ENCODE data around the gene TNRC6A.

Gene TNRC6A

DNA sequence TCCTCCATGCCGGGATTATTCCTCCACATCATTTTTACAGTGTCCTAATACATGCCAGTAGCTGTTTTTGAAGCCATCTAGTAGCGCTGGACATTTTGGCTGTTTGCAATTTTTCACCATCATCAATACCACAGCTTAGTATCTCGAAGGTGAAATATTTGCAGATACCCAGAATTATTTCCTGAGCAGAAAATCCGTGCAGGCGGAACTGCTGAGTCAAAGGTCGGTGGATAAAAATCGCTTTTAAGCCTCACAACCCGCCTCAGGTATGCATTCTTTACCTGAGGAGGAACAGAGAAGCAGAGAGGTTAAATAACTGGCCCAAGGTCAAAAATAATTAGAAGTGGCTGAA lies 584 bp upstream of the TNRC6A start:
- CTCF ChIA-PET = no interaction called here
- no peak for TF ChIP-seq FOXK2 (IDR thresholded peaks at IDR 0.05)
- TF ChIP-seq NFRKB (IDR thresholded peaks at IDR 0.05) = no peak
- TF ChIP-seq TARDBP (IDR thresholded peaks at IDR 0.05) = no peak
- TF ChIP-seq SUZ12 (IDR thresholded peaks at IDR 0.05) = no peak
- TF ChIP-seq FOXA1 (IDR thresholded peaks at IDR 0.05) = no peak
- TF ChIP-seq HDGF (IDR thresholded peaks at IDR 0.05; ENCODE audit: borderline replicate concordance) = no peak
- TF ChIP-seq SP1 (IDR thresholded peaks at IDR 0.05) = no peak
- TF ChIP-seq BHLHE40 (IDR thresholded peaks at IDR 0.05; ENCODE audit: borderline replicate concordance) = no peak
- no peak for TF ChIP-seq ARNT (IDR thresholded peaks at IDR 0.05)
- TF ChIP-seq LEF1 (IDR thresholded peaks at IDR 0.05; ENCODE audit: borderline replicate concordance) = no peak
- TF ChIP-seq, protein P1, sequence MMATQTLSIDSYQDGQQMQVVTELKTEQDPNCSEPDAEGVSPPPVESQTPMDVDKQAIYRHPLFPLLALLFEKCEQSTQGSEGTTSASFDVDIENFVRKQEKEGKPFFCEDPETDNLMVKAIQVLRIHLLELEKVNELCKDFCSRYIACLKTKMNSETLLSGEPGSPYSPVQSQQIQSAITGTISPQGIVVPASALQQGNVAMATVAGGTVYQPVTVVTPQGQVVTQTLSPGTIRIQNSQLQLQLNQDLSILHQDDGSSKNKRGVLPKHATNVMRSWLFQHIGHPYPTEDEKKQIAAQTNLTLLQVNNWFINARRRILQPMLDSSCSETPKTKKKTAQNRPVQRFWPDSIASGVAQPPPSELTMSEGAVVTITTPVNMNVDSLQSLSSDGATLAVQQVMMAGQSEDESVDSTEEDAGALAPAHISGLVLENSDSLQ (IDR thresholded peaks at IDR 0.05) = no peak
- no peak for TF ChIP-seq ZNF384 (IDR thresholded peaks at IDR 0.05)
- TF ChIP-seq ELF4 (IDR thresholded peaks at IDR 0.05) = no peak
- TF ChIP-seq L3MBTL2 (conservative IDR thresholded peaks at IDR 0.05) = no peak
- no peak for TF ChIP-seq CTBP1 (IDR thresholded peaks at IDR 0.05; ENCODE audit: borderline replicate concordance)

DNA sequence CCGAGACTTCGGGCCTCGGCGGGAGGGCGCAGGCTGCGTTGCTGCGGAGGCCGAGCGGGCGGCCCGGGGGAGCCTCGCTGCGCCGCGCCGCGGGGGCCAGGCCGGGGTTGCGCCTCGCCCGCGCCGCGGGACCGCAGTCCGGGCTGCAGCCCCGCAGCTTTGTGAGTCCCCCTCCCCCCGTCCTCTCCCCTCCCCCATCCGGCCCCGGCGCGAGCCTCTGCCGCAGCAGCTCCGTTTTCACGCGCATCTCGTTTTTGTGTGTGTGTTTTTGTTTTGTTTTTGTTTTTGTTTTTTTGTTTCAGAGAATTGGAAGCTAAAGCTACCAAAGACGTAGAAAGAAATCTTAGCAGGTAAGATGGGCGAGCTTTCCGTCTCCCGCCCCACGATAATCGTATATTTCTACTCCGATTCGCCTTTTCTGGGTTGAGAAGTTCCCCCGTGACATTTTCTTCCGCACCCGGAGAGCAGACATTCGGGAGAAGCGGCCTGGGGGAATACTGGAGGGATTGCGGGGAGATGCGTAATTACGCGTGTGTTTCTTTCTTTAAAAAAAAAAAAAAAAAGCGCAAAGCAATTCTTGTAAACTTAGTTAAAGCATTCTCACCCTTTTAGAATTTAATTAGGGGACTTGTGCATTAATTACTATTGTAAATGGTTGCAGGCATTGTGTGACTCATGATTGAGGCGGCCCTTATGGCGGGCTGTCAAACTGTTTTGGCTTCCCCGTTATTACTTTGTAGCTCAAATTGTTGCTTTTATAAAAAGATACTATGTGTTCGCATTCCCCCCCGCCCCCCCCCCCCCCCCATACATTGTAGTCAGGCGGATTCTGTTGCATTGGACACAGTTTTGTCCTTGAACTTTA lies 732 bp downstream of the TNRC6A start:
- POLR2A ChIA-PET = interaction anchor here (0.6 to 1.6 kb wide), 2 partner anchors 73 to 150 kb away, joined by 5 to 7 read pairs; no protein-coding TSS in a partner anchor
- CTCF ChIA-PET = interaction anchor here (0.6 kb wide), 1 partner anchor 109 kb away, joined by 3 read pairs; no protein-coding TSS in a partner anchor
- peak; percentile 56 for DNase-seq (ENCODE audit: extremely low spot score)

More for the DNA sequence above, 584 bp upstream of the TNRC6A start:
- no peak for DNase-seq (ENCODE audit: extremely low spot score)
- POLR2A ChIA-PET = no interaction called here

DNA sequence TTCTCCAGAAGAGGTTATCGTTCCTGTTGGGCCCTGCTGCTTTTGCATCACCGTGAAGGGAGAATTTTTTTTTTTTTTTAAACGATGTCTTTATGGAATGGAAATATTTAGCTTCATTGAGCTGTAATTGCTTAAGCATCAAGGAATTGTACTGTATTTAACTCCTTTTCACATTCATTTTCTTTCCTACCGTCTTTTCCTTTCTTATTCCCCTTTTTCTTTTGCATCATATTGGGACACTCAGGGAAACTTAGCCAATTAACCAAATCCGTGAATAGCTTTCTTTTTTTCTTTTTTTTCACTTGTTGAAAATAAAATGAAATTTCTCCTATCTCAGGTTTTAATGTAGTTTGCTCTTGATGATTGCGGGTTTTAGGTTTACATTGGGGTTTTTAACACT lies 1.5 kb downstream of the TNRC6A start:
- POLR2A ChIA-PET = interaction anchor here (0.6 to 1.6 kb wide), 2 partner anchors 72 to 150 kb away, joined by 5 to 7 read pairs; no protein-coding TSS in a partner anchor

More for the DNA sequence above, 732 bp downstream of the TNRC6A start:
- TF ChIP-seq CTBP1 (IDR thresholded peaks at IDR 0.05; ENCODE audit: borderline replicate concordance) (no peak), SP1 (IDR thresholded peaks at IDR 0.05) (no peak), ELF4 (IDR thresholded peaks at IDR 0.05) (no peak), ZNF384 (IDR thresholded peaks at IDR 0.05) (no peak), HDGF (IDR thresholded peaks at IDR 0.05; ENCODE audit: borderline replicate concordance) (no peak), FOXK2 (IDR thresholded peaks at IDR 0.05) (no peak), BHLHE40 (IDR thresholded peaks at IDR 0.05; ENCODE audit: borderline replicate concordance) (no peak), FOXA1 (IDR thresholded peaks at IDR 0.05) (no peak), FOXM1 (IDR thresholded peaks at IDR 0.05; ENCODE audit: borderline replicate concordance) (no peak)

DNA sequence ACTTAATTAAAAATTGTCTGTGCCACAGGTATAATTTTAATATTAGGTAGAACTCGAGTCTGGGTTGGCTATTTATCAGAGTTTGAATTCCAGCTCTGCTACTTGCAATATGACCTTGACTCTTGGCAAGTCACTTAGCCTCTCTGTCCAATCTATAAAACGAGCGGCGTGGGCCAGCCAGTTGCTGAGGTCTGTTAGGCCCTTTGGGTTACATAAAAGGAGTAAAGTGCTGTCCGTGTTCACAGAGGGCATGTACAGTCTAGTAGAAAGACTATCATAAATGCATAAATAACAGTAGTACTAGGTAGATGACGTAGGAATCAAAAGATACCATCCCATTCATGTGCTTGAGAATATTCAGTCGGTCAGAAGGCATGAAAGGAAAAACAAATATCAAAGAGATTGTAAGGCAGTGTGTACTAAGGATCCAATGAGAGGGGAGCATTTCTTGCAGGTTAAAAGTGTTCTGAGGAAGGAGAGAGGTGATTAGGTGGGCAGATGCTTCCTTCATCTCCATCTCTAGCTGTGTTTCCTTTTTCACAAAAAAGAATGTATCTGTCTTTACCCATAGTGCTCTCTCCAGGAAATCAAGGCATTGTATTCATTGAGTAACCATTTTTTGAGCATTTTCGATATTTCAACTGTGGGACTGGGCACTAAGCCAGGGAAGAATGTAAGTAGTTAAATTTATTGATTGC lies 2.4 kb downstream of the TNRC6A start:
- ChIA-PET CTCF (no interaction called here), POLR2A (no interaction called here)
- no peak for TF ChIP-seq BHLHE40 (IDR thresholded peaks at IDR 0.05; ENCODE audit: borderline replicate concordance)
- TF ChIP-seq LEF1 (IDR thresholded peaks at IDR 0.05; ENCODE audit: borderline replicate concordance) = no peak
- no peak for TF ChIP-seq CTBP1 (IDR thresholded peaks at IDR 0.05; ENCODE audit: borderline replicate concordance)
- TF ChIP-seq HDGF (IDR thresholded peaks at IDR 0.05; ENCODE audit: borderline replicate concordance) = no peak
- no peak for TF ChIP-seq NFRKB (IDR thresholded peaks at IDR 0.05)
- no peak for TF ChIP-seq FOXA1 (IDR thresholded peaks at IDR 0.05)
- TF ChIP-seq ARNT (IDR thresholded peaks at IDR 0.05) = no peak
- TF ChIP-seq FOXK2 (IDR thresholded peaks at IDR 0.05) = no peak
- no peak for TF ChIP-seq SUZ12 (IDR thresholded peaks at IDR 0.05)
- TF ChIP-seq, protein P1 (IDR thresholded peaks at IDR 0.05) = no peak
- no peak for TF ChIP-seq FOXM1 (IDR thresholded peaks at IDR 0.05; ENCODE audit: borderline replicate concordance)
- no peak for TF ChIP-seq L3MBTL2 (conservative IDR thresholded peaks at IDR 0.05)
- no peak for TF ChIP-seq ZNF384 (IDR thresholded peaks at IDR 0.05)
- TF ChIP-seq ELF4 (IDR thresholded peaks at IDR 0.05) = no peak
- DNase-seq (ENCODE audit: extremely low spot score) = no peak

More for the DNA sequence above, 1.5 kb downstream of the TNRC6A start:
- TF ChIP-seq TARDBP (IDR thresholded peaks at IDR 0.05) (no peak), FOXA1 (IDR thresholded peaks at IDR 0.05) (no peak), ZNF384 (IDR thresholded peaks at IDR 0.05) (no peak), CTBP1 (IDR thresholded peaks at IDR 0.05; ENCODE audit: borderline replicate concordance) (no peak), FOXK2 (IDR thresholded peaks at IDR 0.05) (no peak), NFRKB (IDR thresholded peaks at IDR 0.05) (no peak), SP1 (IDR thresholded peaks at IDR 0.05) (no peak)
- TF ChIP-seq, protein P1 (IDR thresholded peaks at IDR 0.05) = no peak
- no peak for DNase-seq (ENCODE audit: extremely low spot score)
- CTCF ChIA-PET = interaction anchor here (0.6 kb wide), 1 partner anchor 109 kb away, joined by 3 read pairs; no protein-coding TSS in a partner anchor

DNA sequence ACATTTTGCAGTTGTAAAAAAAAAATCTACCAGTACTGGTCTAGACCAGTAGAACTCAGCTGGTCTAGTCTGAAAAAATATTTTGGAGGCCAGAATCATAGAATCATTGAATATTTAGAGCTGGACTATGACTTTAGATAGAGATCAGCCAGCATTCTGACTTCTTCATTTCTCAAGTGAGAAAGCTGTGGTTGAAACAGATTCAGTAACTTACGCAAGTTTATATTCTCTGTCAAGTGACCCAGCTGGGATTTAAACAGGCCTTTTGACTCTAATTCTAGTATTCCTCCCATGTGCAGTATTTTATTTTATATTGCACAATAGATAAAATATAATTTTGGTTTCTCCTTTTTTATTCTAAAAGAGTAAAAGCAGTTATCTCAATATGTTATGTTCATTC lies 4.9 kb downstream of the TNRC6A start:
- POLR2A ChIA-PET = no interaction called here
- DNase-seq (ENCODE audit: extremely low spot score) = no peak
- no peak for TF ChIP-seq FOXM1 (IDR thresholded peaks at IDR 0.05; ENCODE audit: borderline replicate concordance)
- no peak for TF ChIP-seq TARDBP (IDR thresholded peaks at IDR 0.05)
- TF ChIP-seq BHLHE40 (IDR thresholded peaks at IDR 0.05; ENCODE audit: borderline replicate concordance) = no peak
- no peak for TF ChIP-seq SUZ12 (IDR thresholded peaks at IDR 0.05)
- TF ChIP-seq FOXK2 (IDR thresholded peaks at IDR 0.05) = no peak
- no peak for TF ChIP-seq ARNT (IDR thresholded peaks at IDR 0.05)
- no peak for TF ChIP-seq L3MBTL2 (conservative IDR thresholded peaks at IDR 0.05)
- TF ChIP-seq ZNF384 (IDR thresholded peaks at IDR 0.05) = no peak
- TF ChIP-seq LEF1 (IDR thresholded peaks at IDR 0.05; ENCODE audit: borderline replicate concordance) = no peak
- no peak for TF ChIP-seq ELF4 (IDR thresholded peaks at IDR 0.05)
- TF ChIP-seq, protein P1 (IDR thresholded peaks at IDR 0.05) = no peak
- no peak for TF ChIP-seq SP1 (IDR thresholded peaks at IDR 0.05)
- no peak for TF ChIP-seq HDGF (IDR thresholded peaks at IDR 0.05; ENCODE audit: borderline replicate concordance)
- TF ChIP-seq FOXA1 (IDR thresholded peaks at IDR 0.05) = no peak
- TF ChIP-seq CTBP1 (IDR thresholded peaks at IDR 0.05; ENCODE audit: borderline replicate concordance) = no peak
- no peak for TF ChIP-seq NFRKB (IDR thresholded peaks at IDR 0.05)
- CTCF ChIA-PET = no interaction called here
